HG03097 (cell line): Measurements from ENCODE around the gene SPATS2L.
A peak's percentile ranks its signal among the peaks of the same experiment; 100 is the strongest.

Experiments used
- ATAC-seq: cut with Tn5 transposase; IDR thresholded peaks from one replicate; pipeline ENCODE4 v1.9.1; 2021; ENCODE audit not compliant: unreplicated experiment, low FRiP score

The SPATS2L gene

GRCh38 chr2:200482194-200482593 is 175.7 kb downstream of the SPATS2L start:
- ATAC-seq: peak; percentile 51

DNA sequence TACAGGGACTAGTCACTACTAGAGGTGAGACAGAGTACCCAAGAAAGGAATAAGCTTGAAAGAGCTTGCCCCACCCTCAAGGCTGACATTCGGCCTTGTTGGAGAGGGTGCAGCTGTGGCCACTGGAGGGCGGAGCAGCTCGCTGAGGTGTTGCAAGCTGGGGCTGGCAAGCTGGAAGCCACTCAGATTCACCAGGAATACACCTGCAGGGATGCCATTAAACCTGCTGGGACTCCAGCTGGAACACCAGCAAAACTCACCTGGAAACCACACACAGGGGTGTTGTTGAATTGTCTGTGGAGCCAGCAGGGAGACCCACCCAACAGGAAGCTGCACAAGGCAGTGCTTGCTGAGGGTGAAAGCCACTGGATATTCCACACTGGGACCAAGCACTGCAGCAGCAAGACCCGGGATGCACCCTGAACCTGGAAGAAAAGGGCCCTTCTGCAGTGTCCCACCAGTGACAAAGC is 177.3 kb downstream of the SPATS2L start:
- ATAC-seq: no peak

- no peak for ATAC-seq
Observed at GRCh38 chr2:200484934-200485333, 178.4 kb downstream of the SPATS2L start.

DNA sequence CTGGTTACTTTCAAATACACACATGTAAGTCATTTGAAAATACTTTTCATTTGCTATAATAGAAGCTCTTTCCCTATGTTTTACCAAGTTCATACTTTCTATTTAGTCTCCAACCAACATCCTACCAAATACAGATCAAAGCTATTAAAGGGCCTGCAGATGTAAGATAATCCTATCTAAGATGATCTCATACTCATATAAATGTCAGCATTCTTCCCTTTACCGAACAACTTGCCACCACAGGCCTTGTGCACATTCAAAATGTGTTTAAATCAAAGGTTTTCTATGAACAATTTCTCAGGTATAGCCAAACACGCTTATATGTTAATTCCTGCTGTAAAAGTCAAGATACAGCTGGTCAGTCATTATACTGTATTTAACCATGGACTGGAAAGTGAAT is 180.0 kb downstream of the SPATS2L start:
- ATAC-seq: no peak

DNA sequence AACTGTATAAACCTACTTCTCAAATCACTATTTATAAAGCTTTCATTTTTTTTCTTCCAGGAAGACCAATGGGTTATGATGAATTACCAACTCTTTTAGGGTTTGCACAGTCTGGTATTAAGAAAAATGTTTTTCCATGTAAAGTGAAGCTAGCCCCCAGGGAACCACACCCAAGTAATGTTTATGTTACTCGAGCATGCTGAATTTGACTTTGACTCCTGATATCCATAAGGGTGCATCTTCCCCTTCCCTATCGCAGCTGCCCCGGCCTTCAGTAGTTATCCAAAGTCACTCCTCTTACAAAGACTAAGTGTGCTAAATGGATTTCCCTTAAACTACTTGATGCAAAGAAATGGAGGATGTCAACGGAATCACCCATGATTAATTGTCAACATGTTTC is 181.7 kb downstream of the SPATS2L start:
- ATAC-seq: no peak

DNA sequence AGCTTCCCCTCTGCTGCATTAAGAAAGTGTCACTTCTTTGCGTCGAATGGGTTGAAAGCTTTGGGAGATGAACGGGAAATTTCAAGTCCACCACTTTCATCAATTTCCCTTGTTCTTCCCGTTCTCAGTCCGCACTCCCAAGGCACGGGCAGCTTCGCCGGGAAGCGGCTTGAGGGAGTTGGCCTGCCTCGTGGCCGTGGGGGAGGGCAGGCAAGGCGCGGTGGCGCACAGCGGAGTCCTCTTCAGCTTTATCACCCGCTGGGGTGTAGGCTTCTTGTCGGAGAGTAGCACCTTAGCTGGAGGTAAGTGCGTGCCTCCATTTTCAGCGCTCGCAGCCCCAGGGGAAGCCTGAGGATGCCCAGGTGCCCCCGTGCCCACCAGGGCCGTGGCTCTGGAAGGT is 183.5 kb downstream of the SPATS2L start:
- no peak for ATAC-seq

DNA sequence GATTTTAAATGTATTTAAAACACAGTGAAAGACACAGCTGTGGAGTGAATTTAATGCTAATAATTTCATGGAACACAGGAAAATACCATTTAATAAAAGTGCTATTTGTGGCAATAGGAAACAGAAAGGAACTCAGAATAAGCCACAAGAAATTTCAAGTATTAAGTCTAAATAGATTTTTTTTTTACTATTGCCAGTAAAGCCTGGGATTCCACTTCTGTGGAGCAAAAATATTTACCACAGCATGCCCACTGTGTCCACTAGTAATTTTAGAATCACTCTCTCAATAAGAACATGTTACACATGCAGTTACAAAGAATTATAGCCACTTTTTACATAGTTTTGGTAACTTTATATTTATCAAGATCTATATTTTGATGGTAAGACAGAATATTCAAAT is 186.2 kb downstream of the SPATS2L start:
- ATAC-seq: no peak

DNA sequence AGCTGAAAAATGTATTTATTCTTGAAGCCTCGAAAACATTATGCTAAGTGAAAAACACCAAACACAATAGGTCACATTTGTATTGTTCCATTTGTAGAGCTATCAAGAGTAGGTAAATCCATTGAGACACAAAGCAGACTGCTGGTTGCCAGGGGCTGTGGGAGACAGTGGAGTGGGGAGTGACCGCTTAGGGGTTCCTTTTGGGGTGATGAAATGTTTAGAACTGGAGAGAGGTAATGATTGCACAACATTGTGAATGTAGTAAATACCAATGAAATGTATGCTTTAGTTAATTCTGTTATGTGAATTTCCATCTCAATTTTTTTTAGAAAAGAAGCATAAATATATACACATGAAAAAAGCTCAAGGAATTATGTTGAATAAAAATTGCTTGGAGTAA is 187.6 kb downstream of the SPATS2L start:
- no peak for ATAC-seq

GRCh38 chr2:200496696-200497095 is 190.2 kb downstream of the SPATS2L start:
- no peak for ATAC-seq

GRCh38 chr2:200498402-200499162 is 192.1 kb downstream of the SPATS2L start:
- no peak for ATAC-seq

- no peak for ATAC-seq
Observed at GRCh38 chr2:200502196-200502595, 195.7 kb downstream of the SPATS2L start.

- no peak for ATAC-seq
Observed at GRCh38 chr2:200506679-200507078, 200.2 kb downstream of the SPATS2L start.

DNA sequence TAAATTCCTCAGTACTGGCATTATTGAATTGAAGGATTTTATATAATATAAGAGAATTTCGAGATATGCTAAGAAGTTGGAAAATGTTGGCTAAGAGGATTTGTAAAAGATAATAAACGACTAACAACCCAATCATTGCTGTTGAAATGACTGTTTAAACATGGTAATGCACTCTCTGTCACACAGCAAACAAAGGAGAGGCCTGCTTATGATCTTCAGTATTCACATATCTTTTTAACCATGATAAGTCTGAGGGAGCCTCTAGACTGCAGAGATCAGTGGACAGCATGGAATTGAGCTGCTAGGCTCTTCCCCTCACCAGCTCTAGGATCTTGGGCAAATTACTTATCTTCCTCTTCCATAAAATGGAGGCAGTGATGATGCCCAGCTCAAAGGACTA is 200.7 kb downstream of the SPATS2L start:
- ATAC-seq: no peak

DNA sequence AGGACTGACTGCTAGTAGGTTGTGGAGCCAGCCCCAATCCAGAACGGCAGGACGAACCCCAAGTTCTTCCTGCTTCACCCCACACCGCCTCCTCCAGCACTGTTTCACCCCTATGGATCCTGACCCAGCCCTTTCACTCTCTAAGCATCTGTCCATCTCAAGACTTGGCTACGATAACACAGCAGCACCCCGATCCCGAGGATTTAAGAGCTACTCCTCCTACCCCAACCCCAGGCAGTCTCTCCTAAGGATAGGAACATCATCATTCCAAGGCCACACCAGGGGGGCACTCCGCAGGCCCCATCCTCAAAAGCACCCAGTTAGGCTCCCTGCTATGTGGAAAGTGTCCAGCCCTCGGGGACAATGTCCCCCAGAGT is 202.7 kb downstream of the SPATS2L start:
- ATAC-seq: no peak

- ATAC-seq: peak; percentile 99
Observed at GRCh38 chr2:200509612-200510433, 203.3 kb downstream of the SPATS2L start, which contains the start of gene KCTD18. Gene KCTD18 (minus strand): TSS chr2:200510068. CDS start chr2:200507016, 3,052 bp downstream.

DNA sequence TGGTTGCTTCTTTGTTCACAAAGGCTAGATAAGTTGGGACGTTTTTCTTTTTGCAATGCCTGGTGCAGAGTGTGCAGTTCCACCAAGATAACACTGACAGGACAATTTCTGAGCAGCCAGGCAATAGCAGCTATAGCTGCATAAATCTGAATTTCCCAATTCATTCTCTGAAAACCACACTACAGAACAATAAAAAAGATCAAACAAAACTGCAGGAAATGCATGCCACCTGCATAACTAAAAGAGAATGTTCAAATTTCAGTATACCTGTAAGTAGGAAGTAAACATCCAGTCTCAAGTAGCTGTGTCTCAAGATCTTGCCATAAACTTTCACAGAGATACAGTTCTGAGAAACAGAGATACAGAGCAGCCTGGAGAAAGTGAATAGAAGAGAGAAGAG is 208.7 kb downstream of the SPATS2L start:
- ATAC-seq: no peak

DNA sequence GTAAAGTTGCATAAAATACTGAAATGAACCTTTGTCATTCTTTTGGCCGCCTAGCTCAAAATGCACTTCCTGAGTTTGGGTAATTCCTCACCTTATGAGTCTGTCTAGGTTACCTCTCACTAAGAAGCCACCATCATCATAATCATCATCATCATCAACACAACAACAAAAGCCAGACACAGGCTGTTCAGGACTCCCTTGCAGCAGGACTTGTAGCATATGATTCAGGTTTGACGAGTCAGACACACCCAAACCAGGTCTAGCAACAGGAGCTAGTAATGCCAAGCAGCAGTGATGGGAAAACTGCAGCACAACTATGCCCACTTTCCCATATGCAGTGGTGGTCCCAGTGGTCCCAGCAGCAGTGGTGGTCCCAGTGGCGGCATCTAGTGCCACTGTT is 216.7 kb downstream of the SPATS2L start:
- no peak for ATAC-seq

DNA sequence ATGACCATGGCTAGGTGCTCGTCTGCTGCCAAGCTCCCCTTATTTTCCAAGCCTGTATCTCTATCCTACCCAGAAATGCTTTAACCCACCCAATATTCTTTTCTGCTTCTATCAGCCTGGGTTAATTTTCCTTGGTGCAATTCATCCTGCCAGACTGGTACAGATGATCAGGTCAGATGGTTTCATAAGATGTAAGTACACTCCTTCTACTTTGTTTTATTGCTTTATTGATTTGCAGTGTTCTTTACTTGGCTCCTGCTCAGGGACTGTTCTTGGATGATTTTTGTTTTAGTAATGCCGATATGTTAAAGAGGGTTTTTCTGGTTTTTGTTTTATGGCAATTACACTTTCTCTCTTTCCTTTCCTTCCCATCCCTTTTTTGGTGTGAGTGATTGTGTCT is 217.1 kb downstream of the SPATS2L start:
- ATAC-seq: no peak

DNA sequence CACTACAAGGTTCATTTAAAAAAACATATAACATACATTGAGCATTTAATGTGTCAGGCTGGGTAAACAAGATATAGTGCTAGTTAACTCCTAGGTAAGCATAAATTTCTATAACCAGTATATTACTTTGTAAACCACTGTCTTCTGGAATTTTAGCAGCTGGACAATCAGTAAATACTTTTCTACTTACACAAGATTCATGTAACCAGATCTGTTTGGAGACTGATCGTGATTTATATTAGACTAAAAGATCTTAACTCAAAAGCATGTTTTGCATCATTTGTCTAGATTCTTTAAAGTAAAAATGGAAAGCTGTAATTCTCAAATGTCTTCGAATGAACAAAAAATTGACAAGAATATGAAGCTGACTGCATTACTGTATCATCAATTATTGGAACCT is 218.6 kb downstream of the SPATS2L start:
- no peak for ATAC-seq

GRCh38 chr2:200525551-200525881 is 219.0 kb downstream of the SPATS2L start:
- ATAC-seq: no peak

DNA sequence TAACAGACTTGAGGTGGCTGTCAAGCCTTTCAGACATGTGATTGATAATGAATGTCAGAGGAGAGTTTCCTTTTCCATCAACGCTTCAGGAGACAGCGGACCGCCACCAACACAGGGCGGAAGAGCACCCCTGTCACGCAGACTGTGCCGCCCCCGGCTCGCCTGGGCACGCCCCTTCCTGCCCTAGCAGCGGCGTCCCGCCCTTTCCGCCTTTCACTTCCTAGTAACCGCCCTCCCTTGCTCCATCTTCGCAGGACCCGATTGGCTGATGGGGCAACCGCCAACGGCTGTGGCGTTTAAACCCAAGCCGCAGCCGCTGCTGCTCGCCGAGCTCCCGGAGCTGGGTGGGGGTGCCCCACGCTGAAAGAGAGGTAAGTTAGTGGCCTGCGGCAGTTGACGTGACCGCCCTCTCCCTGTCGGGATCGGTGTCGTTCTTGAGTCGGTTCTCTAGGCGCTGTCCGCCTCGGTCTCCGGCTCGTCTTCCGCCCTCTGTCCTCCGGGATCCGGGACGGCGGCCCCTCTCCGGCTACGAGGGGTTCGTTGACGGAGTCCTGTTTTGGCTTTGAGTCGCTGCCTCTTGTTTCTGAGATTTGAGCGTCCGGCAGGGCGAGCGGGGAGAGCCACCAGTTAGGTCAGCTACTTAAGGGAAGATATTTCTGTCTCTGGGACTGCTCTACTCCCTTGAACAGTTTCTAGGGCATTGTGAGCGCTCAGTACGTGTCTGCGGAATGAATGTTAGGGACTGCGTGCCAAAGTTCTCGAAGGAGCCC is 219.6 kb downstream of the SPATS2L start, which contains the start of gene SGO2:
SGO2 (plus strand) TSS at position 326 of the 770 bp plus-strand sequence. CDS start 6,769 bp downstream, outside the sequence.
- ATAC-seq: peak; percentile 99
